Transverse colon (tissue), 3 donors: ENCODE data around the gene GOLIM4.

ENCODE experiments used
- CTCF ChIP-seq, 5 experiments: fragments of 200-600 bp in 3 of 5; fragments of 450-650 bp in 2 of 5; sonication (generic) in 3 of 5; IDR thresholded peaks; 1 replicate in 2 of 5; 2 replicates in 3 of 5; pipeline ENCODE4 v1.5.1; 2016 to 2017; ENCODE audit warnings: antibody characterized with exemption in 5 of 5, inconsistent platforms in 3 of 5, mild to moderate bottlenecking in 2 of 5, moderate library complexity in 1 of 5
- EP300 ChIP-seq: sonication (generic); formaldehyde crosslinking; IDR thresholded peaks from one replicate; pipeline ENCODE4 v1.6.1; 2017; ENCODE audit warnings: antibody characterized with exemption, low read depth

DNA sequence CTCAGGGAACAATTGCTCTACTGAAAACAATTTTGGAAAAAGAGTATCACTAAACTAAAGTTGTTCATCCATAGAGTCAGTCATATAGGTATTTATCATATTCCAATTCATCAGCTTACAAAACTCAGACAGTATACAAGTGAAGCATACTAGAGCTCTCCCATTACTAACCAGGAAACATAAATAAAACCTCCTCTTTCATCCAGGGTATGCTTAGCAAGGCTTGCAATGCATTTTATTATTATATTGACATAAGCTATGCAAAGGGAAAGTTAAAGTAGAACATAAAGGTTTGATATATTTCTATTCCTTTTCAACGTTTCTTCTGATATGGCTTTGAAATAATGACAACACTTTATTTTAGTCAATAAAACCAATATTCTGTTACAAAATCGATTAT is 106.7 kb downstream of the GOLIM4 start:
- TF ChIP-seq CTCF (IDR thresholded peaks at IDR 0.05): no peak
- TF ChIP-seq EP300: no peak
